IgD-negative memory B cell (primary cell): ENCODE measurements around the gene SS18L1. TPM values are rescaled to one million over a fixed set of nuclear protein-coding genes. Genes with fewer than 3 reads are reported as not detected.

Experiments
- H3K27ac Mint-ChIP-seq, 3 donors: one replicate each; pipeline ENCODE4 v1.8.0; 2020 to 2022; ENCODE audit warnings: mild to moderate bottlenecking in 3 of 3, mixed read lengths in 3 of 3, moderate library complexity in 1 of 3
- H3K27me3 Mint-ChIP-seq: one replicate; pipeline ENCODE4 v1.8.0; 2021; ENCODE audit warnings: mixed read lengths
- H3K36me3 Mint-ChIP-seq: one replicate; pipeline ENCODE4 v1.8.0; 2020; ENCODE audit warnings: mild to moderate bottlenecking, mixed read lengths
- H3K4me1 Mint-ChIP-seq, 3 donors: one replicate each; pipeline ENCODE4 v1.8.0; 2020 to 2022; ENCODE audit warnings: mixed read lengths in 3 of 3, mild to moderate bottlenecking in 1 of 3
- H3K4me3 Mint-ChIP-seq, 4 donors: one replicate each; pipeline ENCODE4 v1.8.0; 2020 to 2022; ENCODE audit warnings: mild to moderate bottlenecking in 4 of 4, mixed read lengths in 4 of 4, moderate library complexity in 3 of 4
- H3K9me3 Mint-ChIP-seq, 3 donors: one replicate each; pipeline ENCODE4 v1.8.0; 2020 to 2021; ENCODE audit warnings: mixed read lengths in 3 of 3, mild to moderate bottlenecking in 1 of 3
- polyA plus RNA-seq: library from polyadenylated mRNA; unstranded; fragments of 300-500 nt; fragmentation: Illumina TruSeq; gene quantifications from one replicate; pipeline ENCODE4 v1.2.3, GENCODE V29; 2021

The SS18L1 gene
- polyA plus RNA-seq, 1 donor from 2014 or later, result 1.4 TPM

DNA sequence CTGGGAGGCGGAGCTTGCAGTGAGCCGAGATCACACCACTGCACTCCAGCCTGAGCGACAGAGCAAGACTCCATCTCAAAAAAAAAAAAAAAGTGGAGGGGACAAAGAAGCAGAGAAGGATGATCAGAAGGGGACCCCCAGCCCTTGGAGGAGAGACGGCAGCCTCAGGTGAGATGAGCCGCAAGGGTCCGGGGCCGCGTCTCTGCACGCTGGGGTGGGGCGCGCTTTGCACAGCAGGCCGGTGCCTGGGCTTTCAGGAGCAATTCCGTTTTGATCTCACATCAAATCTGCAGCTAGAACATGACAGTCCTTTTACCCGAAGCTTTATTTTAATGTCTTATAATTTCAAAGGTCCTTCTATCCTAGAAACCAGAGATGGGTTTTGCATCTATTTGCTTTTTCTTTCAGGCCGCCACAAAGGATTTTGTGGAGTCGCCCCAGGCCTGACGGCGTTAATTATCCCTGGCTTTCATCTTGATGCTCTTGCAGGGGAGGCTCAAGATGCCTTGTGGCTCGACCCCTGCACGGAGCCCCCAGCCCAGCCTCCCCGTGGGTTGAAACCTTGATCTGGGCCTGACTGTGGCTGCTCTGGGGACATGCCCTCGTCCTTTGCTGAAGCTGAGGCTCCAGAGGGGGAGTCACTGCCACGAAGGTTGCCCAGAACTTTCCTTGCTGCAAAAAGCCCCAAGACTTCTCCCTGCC lies 59.3 kb downstream of the SS18L1 start:
- no peak overlapping the region for H3K27ac Mint-ChIP-seq
- peaks cover 12 to 28% (median 25%) of the 10 kb centered on the region in 3 donors for H3K4me1 Mint-ChIP-seq
- peak overlapping the region in 1 of 4 donors; percentile 47 for H3K4me3 Mint-ChIP-seq
- H3K27me3 Mint-ChIP-seq, result no peaks in the 10 kb centered on the region
- H3K36me3 Mint-ChIP-seq, result peaks cover 2% of the 10 kb centered on the region
- H3K9me3 Mint-ChIP-seq, result no peaks in the 10 kb centered on the region

DNA sequence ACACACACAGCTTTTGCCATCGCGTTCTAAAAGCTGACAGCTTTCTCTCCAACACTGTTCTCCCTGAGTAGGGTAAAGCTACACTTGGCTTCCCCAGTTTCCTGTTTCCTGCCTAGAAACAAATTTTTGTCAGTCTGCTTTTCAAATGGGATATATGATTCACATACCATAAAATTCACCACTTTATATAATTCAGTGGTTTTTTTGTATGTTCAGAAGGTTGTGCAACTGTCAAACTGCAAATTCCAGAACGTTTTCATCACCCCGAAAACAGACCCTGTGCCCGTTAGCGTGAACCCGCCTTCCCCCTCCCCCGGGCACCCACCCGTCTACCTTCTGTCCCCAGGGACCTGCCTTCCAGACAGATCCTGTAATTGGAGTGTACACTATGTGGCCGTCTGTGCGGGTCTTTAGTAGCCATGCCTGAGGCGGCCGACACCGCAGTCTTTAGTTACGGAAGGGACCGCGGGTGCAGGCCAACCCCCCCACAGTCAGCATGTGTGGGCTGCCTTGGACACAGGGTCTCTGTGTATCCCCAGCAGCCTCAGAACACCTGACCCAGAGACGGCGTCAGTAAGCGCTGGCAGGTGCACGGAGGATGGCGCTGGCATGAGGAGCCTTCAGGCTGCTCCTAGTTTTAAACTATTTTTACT lies 59.9 kb downstream of the SS18L1 start:
- Mint-ChIP-seq H3K27me3 (no peaks in the 10 kb centered on the region), H3K36me3 (peaks cover 2% of the 10 kb centered on the region), H3K4me1 (peaks cover 12 to 28% (median 25%) of the 10 kb centered on the region in 3 donors), H3K27ac (no peak overlapping the region), H3K4me3 (peak overlapping the region in 1 of 4 donors; percentile 47), H3K9me3 (no peaks in the 10 kb centered on the region)

DNA sequence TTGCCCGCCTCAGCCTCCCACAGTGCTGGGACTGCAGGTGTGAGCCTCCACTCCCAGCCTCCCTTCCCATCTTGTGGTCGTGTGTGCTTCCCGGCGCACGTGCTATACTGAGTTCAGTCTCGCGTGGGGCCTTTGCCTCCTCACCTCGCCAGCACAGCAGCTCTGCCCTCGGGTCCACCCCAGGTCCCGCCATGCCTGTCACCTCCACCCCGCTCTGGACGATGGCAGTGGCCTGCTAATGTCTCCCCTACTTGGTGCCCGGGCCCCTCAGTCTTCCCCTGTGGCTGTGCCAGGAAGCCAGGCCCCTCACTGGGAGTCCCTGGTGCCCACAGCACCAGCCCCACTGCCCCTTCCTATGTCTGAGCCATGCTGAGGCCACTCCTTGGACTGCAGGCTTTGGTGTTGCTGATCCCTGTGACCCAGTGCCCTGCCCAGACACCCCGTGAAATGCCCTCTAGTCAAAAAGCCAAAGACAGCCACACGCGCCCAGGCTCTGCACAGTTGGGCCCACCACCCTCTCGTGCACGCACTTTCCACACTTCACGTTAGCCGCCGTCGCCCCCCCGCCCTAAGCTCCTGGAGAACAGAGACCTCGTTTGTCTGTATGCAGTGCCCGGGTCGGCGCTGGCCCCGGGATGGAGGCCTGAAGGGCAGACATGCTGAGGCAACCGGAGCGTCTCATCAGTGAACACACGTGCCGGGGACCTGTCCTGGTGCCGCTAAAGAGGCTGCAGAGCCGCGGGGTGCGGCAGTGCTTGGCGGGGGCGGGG lies 62.2 kb downstream of the SS18L1 start:
- no peak overlapping the region for H3K4me3 Mint-ChIP-seq
- H3K27me3 Mint-ChIP-seq, result peaks cover 7% of the 10 kb centered on the region
- peaks cover 12 to 23% (median 21%) of the 10 kb centered on the region in 3 donors for H3K4me1 Mint-ChIP-seq
- no peaks in the 10 kb centered on the region for H3K9me3 Mint-ChIP-seq
- no peak overlapping the region for H3K27ac Mint-ChIP-seq
- no peaks in the 10 kb centered on the region for H3K36me3 Mint-ChIP-seq

DNA sequence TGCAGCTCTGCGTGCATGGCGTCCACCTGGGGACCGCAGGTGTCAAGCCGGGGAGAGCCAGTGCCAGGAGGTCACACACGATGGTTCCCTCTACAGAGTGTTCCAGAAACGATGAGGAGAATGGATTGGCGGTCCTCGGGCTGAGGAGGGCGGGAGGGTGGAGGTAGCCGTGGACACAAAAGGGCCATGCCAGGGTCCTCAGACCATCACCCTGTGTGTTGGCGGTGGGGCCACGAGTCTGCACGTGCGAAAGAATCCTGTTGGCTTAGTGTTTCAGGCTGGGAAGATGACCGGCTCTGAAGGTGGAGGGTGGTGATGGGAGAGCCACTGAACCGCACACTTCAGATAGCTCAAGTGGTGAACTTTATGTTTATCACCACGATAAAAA lies 62.8 kb downstream of the SS18L1 start:
- Mint-ChIP-seq H3K9me3 (no peaks in the 10 kb centered on the region), H3K36me3 (no peaks in the 10 kb centered on the region), H3K27ac (no peak overlapping the region), H3K27me3 (peaks cover 9% of the 10 kb centered on the region), H3K4me1 (peaks cover 11 to 18% (median 18%) of the 10 kb centered on the region in 3 donors), H3K4me3 (no peak overlapping the region)

DNA sequence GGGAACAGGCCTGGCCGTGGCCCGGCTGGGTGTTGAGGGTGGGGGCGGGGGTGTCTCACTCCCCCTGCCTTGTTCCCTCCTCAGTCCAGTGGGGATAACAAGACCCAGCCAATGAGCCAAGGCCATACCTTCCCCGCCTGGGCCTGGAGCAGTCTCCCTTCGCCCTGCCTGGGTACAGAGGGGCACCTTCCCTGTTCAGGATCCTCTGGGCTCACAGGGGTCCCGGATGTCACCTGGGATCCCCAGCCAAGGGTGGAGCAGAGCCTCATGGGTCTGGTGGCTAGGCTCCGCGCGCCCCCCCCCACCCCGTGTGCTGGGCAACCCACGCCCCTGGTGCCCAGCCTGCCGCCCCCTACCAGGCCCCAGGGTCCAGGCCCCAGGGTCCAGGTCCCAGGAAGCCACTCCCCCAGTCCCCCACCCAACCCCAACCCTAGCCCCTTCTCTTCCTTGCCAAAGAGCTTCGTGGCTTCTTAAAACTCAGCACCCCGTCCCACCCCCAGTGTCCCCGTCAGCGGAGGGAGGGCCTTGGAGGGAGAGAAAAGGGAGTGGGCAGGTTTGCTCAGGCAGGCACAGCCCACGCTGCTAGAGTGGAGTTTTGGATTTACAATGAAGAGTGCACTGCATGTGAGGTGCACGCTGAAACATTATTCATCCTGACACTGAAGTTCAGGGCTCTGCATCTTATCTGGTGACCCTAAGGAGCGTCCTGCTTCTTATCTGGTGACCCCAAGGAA lies 64.7 kb downstream of the SS18L1 start:
- H3K4me3 Mint-ChIP-seq, result no peak overlapping the region

DNA sequence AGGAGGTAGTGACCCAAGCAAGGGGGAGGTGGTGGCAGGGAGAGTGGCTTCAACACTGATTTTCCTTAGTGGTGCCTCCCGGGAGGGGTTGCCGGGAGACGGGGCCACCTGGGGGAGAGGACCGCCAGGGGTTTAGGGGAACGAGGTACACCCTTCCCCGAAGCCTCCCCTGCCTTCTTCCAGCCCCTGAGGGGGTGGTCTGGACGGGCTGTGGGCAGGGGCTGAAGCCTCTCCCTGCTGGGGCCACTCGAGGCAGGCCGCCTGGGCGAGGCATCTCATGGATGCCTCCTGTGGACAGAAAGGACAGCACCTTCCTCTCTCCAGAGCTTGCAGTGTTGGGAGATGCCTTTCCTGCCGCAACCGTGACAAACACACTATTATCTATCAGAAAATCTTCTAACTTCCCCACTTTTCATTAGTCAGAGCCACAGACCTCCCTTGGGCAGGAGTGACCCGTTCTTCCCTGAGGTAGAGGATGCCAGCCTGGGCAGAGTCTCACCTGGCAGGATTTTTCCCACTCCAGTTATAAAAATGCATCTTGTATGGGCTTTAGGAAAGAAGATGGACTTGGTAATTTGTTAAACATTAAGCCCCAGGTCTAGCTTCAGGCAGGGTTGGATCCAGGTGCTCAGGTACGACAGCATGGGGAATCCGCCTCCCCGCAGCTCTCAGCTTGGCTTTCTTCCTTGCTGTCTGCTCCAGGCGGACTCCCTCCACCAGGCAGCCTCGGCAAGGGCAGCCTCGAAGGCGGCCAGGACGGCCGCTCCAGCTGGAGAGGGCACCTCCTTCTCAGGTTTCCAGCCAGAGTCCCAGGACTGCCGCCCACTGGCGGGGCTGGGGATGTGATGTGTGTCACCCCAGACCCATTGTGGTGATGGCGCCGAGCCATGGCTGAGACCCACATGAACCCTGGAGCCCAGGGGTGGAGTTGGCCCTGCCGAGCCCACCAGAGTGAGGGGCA lies 65.5 kb downstream of the SS18L1 start:
- no peak overlapping the region for H3K4me3 Mint-ChIP-seq
- no peak overlapping the region for H3K27ac Mint-ChIP-seq
- no peaks in the 10 kb centered on the region for H3K36me3 Mint-ChIP-seq
- H3K4me1 Mint-ChIP-seq, result peaks cover 0 to 2% (median 0%) of the 10 kb centered on the region in 3 donors
- no peaks in the 10 kb centered on the region for H3K9me3 Mint-ChIP-seq
- H3K27me3 Mint-ChIP-seq, result peaks cover 12% of the 10 kb centered on the region

More for the DNA sequence above, 64.7 kb downstream of the SS18L1 start:
- no peak overlapping the region for H3K27ac Mint-ChIP-seq
- no peaks in the 10 kb centered on the region for H3K36me3 Mint-ChIP-seq
- no peaks in the 10 kb centered on the region for H3K9me3 Mint-ChIP-seq
- peaks cover 12% of the 10 kb centered on the region for H3K27me3 Mint-ChIP-seq
- peaks cover 4 to 7% (median 4%) of the 10 kb centered on the region in 3 donors for H3K4me1 Mint-ChIP-seq

DNA sequence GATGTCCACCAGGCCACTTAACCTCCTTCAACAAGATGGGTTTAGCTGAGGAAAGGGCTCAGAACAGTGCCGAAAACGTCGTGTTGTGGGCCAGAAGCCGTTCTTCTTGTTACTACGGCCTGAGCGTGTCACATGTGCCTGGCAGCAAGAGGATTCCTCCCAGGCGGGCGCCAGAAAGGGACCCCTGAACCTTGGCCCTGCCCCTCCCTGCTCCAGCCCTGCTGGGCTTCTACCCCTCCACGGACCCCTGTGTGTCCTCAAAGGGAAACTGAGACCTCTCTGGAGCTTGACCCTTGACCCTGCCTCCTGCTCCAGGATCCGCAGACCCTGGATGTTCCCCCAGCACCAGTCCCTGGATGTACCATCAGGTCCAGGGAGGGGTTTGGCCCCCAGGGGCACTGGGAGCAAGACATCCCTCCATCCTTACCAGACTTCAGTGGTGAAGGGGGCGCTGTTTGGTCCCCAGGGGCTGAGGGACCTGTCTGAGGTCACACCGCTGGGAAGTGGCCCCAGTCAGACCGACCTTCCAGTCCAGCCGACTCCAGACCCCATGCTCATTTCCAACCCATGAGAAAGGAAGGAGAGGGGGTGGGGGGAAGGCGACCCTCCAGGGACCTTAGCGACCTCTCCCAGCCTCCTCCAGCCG lies 66.4 kb downstream of the SS18L1 start:
- Mint-ChIP-seq H3K4me1 (peaks cover 0 to under 1% (median 0%) of the 10 kb centered on the region in 3 donors), H3K27ac (no peak overlapping the region), H3K9me3 (no peaks in the 10 kb centered on the region), H3K27me3 (peaks cover 17% of the 10 kb centered on the region), H3K4me3 (no peak overlapping the region), H3K36me3 (no peaks in the 10 kb centered on the region)

DNA sequence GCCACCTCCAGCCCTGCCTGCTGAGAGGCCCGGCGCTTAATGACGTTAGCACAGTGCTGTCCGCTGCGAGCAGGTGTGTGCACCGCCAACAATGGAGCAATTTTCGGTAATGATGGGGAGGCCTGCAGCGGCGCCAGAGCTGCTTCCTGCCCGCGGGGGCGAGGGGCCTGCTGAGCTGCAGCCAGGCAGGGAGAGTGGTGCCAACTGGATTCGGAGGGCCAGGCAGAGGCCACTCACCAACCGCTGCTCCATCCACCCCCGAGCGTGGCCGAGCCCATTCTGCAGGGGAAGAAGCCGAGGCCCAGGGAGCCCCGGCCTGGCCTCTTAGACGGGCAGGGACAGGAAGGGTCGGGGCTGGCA lies 66.9 kb downstream of the SS18L1 start:
- H3K27ac Mint-ChIP-seq, result no peak overlapping the region
- peaks cover 20% of the 10 kb centered on the region for H3K27me3 Mint-ChIP-seq
- H3K4me3 Mint-ChIP-seq, result no peak overlapping the region
- H3K36me3 Mint-ChIP-seq, result no peaks in the 10 kb centered on the region
- H3K9me3 Mint-ChIP-seq, result no peaks in the 10 kb centered on the region
- H3K4me1 Mint-ChIP-seq, result no peaks in the 10 kb centered on the region

DNA sequence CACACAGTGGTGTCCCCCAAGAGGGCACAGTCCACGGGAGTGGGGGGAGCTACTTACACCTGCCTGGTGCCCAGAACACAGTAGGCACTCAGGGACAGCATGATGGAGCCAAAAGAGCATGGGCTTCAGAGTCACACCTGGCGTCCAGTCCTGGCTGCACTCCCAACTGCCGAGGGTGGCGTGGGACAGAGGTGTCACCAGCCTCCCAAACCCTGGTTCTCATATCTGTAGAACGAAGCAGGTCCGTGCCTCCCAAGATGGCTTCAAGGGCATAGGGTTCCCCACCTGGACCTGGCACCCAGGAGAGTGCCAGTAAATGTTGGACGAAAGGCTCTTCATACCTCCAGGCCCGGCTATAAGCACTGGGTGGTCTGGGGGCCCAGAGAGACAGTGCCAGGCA lies 67.6 kb downstream of the SS18L1 start:
- Mint-ChIP-seq H3K27me3 (peaks cover 21% of the 10 kb centered on the region), H3K27ac (no peak overlapping the region), H3K4me1 (no peaks in the 10 kb centered on the region), H3K4me3 (no peak overlapping the region), H3K36me3 (no peaks in the 10 kb centered on the region), H3K9me3 (no peaks in the 10 kb centered on the region)

DNA sequence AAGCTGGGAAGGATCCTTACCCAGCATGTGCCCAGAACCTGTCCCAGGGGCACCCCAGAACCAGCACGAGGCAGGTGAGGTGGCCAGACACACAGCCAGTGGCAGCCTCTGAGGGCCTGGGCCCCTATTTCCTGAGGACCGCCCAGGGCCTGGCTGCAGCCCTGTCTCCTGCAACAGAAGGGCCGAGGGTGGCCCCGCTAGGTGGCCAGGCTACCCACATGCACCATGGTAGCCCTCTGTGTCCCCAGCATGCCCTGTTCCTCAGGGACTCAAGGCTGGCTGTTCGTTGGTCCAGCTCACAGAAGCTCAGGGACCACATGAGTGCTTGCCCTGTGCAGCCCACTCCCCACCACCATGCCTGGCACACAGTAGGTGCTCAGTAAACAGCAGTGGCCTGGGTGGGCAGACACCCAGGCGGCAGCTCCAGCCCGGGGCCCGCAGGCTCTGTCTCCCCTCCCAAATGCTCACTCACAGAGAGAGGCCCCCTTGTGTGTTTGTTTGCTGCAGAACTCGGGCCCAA lies 68.3 kb downstream of the SS18L1 start:
- Mint-ChIP-seq H3K27me3 (peaks cover 21% of the 10 kb centered on the region), H3K9me3 (no peaks in the 10 kb centered on the region), H3K4me1 (no peaks in the 10 kb centered on the region), H3K36me3 (no peaks in the 10 kb centered on the region), H3K4me3 (no peak overlapping the region), H3K27ac (no peak overlapping the region)

DNA sequence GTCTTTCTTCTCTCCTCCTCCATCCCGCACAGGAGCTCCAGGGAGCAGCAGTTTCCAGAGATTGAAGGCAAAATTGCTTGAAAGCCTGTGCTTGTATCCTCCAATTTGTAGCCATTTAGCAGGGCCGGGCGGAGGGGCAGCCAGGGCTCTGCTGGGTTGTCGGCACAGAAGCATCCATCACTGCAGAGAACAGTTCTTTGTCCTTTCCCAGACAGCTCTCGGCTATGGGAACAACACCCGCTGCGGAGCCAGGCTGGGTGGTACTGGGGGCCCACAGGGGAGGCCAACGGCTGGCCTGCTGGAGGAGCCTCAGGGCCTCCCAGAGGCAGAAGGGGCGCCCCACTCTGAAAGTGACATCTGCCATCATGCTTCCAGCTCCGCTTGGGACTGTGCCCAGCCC lies 68.7 kb downstream of the SS18L1 start:
- no peaks in the 10 kb centered on the region for H3K36me3 Mint-ChIP-seq
- H3K27ac Mint-ChIP-seq, result no peak overlapping the region
- no peaks in the 10 kb centered on the region for H3K9me3 Mint-ChIP-seq
- no peak overlapping the region for H3K4me3 Mint-ChIP-seq
- peaks cover 24% of the 10 kb centered on the region for H3K27me3 Mint-ChIP-seq
- H3K4me1 Mint-ChIP-seq, result no peaks in the 10 kb centered on the region

DNA sequence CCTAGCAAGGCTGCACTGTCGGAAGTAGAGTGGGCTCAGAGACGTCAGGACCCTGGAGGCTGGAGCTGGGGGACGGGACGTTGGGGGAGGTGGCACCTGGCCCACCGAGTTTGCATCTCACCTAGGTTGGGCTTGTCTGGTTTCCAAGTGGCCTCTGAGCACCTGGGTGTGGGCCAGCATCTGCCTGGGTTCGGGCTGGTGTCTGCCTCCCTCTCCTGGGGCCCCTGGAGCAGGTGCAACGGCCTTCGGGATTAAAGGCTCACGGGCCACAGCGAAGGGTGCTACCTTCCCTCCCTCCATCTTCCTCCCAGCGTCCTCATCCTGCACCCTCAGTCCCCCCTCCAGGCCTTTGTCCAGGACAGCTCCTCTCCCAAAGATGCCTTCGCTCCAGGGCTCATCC lies 70.5 kb downstream of the SS18L1 start:
- Mint-ChIP-seq H3K27ac (no peak overlapping the region), H3K27me3 (peaks cover 28% of the 10 kb centered on the region)

More for the DNA sequence above, 70.5 kb downstream of the SS18L1 start:
- H3K9me3 Mint-ChIP-seq, result no peaks in the 10 kb centered on the region
- H3K4me1 Mint-ChIP-seq, result no peaks in the 10 kb centered on the region
- no peaks in the 10 kb centered on the region for H3K36me3 Mint-ChIP-seq
- H3K4me3 Mint-ChIP-seq, result no peak overlapping the region
